Esophagus muscularis mucosa (tissue), 4 donors: ENCODE data around the gene SCGB1C1.

ENCODE experiments used
- CTCF ChIP-seq, 3 experiments: fragments of 200-600 bp in 2 of 3; fragments of 450-650 bp in 1 of 3; sonication (generic) in 2 of 3; IDR thresholded peaks; one replicate each; pipeline ENCODE4 v1.5.1; 2017 to 2019; ENCODE audit warnings: antibody characterized with exemption in 3 of 3, mild to moderate bottlenecking in 2 of 3, moderate library complexity in 1 of 3
- EP300 ChIP-seq: sonication (generic); formaldehyde crosslinking; IDR thresholded peaks from one replicate; pipeline ENCODE4 v1.6.1; 2017; ENCODE audit warnings: antibody characterized with exemption
- POLR2A ChIP-seq: fragments of 450-650 bp; IDR thresholded peaks from one replicate; pipeline ENCODE4 v1.6.1; 2017; ENCODE audit warnings: antibody characterized with exemption, moderate library complexity, mild to moderate bottlenecking, low read depth

DNA sequence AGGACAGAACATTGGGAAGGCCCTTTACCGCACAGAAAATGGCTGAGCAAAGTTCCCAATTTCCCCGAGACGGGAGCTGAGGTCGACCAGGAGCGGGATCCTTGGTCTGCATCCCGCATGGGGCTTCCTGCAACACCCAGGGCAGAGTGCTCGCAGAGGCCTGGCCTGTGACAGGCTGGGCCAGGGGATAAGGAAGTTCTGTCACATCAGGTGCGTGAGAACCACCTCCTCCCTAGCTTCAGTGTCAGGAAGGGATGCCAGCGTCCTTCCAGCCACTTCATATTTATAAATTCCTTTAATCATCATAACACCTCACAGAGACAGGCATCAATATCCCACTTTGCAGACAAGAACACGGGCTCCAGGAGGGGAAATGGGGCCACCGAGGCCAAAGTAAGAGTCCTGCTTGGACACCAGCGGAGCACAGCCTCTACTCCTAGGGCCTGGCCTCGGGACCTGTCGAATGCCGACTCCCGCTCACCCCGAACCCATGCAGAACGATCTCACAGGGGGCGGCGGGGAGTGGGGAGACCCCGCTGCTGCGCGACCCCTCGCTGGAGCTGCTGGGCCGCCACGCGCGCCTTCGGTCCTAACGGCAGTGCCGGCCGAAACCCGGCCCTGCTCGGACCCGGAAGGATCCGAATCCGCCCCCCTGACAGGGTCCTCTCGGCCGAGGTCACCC, 13.8 kb downstream of the SCGB1C1 start:
- TF ChIP-seq CTCF (IDR thresholded peaks at IDR 0.05) (no peak), POLR2A (no peak), EP300 (no peak)
